NCI-H146 treated with DMSO at 0.1 percent for 48 hours (cell line): ENCODE results near the gene HOXA13.
A peak's percentile ranks its signal among the peaks of the same experiment; 100 is the strongest.

ENCODE experiments used
- DNase-seq: peaks from one replicate; lab custom pipeline; 2025; ENCODE audit not compliant: unreplicated experiment; lab: John Stamatoyannopoulos, UW

Gene HOXA13

DNA sequence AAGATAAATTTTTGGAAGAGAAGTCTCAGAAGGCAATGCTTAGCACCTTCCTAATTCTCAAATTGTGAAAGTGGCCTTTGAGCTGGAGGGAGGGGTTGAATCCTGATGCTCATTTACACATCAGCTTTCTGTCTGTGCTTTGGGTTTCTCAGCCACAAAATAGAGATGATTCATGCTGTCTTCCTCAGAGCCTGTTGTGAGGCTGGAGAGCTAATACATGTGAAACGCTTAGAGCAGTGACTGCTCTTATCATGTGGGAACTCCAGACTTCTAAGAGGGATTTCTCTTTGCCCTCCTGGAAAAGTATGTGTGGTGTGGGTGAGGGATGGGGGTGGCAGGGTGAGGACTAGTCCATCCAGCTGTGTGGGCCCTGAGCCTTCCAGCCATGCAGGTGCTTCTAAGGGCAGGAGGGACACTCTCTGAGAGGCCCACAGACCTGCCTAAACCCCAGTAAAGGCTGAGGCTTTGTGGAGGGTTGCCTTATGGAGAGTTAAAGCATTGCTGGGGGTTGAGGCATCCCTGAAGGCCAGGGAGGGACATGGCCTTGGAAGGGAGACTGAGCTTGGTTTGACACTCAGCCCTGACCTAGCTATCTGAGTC, 37.9 kb upstream of the HOXA13 start:
- DNase-seq: no peak

DNA sequence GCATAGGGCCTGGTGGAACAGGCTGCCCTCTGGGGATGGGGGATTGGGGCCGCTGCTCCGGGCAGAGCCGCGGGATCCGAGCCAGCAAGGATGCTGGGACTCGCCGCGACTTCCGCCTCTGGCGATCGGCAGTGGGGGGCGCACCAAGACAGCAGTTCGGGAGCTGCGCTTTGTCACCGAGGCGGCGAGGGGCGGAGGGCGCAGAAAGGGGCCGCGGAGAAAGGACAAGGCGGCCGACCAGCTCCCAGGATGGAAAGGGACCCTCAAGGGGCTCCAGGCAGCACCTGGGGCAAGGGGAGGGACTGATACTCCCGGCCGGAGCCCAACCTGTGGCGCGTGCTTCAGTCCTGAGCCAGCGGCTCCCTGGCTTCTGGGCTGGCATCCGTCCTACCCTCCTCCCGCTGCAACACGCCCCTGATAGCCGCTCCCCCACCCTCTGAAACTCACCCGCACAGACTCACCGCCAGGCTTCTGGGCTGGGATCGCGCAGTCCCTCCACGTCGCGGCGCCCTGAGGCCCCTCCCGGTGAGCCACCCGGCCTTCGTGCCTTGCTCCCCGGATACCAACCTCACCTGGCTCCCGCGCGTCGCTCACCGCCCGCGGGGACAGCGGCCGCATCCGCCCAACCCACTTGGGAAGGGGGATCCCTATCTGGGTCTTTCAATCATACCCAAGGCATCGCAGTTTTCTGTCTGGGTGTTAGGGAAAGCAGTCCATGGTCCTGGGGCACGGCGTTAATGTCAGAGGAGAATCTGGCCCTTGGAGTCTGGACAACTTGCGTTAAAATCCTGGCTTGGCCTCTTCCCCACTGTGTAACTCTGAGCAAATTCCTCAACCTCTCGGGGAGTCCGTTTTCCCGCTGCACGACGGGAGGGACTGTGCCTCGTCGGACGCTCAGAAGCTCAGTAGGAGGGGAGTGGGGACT, 35.8 kb upstream of the HOXA13 start:
- peak; percentile 12 for DNase-seq

DNA sequence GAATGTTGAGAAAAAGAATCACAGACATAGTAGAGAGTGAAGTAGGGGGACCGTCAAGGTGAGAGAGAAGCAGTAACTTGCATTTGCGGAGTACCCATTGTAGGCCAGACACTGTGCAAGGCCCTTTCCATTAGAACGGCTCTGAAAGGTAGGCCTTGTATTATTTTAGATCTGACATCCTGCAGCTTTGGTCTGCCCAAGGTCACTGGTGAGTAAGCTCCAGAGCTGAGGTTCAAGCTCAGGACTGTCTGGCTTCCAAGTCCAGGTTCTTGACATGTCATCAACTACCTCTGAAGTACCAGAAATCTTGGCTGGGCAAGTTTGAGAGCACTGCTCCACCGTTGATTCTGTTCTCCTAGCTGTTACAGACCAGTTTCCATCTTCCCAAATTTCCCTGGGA, 29.6 kb upstream of the HOXA13 start:
- DNase-seq: no peak

DNA sequence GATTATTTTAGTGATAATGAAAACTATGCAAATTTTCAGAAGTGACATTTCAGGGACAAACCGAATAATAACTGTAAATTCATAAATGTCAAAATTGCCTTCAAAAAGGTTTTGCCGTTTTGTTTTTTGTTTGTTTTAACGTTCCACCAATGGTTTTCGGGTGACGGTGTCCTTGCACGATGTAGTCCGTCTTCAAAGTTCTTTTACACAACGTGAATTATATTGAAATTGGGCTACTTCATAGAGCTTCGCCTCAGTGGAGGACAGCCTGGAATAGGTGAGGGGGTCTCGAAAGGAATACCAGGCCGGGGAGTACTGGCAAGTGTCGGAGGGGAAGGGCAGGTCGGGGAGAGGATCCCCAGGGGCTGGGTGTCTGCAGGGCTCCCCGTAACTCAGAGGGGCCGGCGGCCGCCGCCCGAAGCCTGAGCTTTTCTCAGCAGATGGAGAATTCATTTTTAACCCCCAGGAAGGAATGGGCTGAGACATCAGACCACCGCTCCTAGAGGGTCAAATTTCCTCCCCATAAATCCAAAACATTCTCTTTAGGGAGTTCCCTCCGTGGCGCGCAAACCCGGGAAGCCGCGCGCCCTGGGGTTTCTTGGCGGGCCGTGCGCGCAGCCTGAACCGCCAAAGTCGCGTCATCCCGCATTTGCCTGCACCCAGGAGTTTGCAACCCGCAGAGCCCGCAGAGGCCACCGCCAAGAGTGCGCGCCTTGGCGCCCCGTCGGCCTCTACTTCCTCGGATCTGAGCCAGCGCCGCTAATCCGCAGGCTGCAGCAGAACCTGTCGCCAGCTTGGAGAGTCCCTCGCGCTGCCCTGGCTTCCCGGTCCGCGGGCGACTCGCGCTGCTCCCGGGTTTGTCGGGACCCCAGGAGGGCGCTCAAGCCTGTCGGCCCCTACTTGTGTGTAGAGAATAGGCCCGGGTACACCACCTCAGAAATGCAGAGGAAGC, 25.4 kb upstream of the HOXA13 start:
- no peak for DNase-seq

DNA sequence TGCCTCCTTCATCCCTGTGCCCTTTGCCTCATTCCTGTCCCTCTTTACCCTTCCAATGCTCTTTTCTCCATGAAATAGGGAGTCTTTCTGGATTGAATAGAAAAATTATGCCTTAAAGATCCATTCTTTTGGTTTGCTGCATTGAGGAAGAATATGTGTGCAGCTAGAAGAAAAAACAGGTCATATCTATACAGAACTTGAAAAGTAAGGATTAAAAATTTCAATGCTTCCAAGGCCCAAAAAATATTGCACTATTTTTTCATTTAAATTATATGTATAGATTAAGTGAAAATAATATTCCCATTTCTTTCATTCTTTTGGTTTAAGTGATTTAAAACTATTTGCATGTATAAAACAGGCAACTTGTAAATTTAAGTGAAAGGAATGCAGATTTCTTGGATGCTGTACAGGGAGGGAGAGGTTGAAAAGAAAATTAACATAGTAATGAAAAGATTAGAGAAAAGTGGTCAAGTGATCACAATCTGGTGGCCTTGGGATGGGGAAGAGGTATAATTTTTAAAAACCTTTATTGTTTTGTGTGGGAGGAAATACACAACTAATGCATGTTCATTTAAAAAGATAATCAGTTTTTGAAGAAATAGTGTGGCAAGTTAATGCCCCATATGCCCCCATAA, 24.2 kb upstream of the HOXA13 start:
- DNase-seq: no peak

DNA sequence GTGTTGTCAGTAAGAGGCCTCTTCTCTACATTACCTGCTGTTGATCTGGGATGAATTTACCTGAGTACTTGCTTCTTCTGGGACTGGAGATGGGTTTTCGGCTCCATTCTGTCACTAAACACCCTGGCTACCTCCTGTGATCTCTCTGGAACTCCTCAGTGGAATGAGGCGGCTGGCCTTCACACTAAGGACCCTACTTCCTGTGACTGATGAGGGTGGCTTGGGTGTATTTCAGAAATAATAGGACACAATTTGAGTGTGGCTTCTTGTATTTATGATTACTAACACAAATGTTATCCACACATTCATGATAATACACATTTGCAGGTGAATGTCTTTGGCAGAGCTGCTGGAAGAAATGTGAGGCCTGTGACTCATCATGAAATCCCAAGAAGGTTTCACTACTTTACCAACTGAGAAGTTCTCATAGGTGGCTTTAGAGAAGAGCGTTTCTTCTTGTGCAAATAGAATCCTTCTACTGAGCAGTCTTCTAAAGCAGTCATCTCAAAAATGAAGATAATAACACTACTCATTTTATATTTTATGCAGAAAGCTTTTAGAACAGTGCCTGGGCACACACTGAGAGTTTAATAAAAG, 21.4 kb upstream of the HOXA13 start:
- no peak for DNase-seq

DNA sequence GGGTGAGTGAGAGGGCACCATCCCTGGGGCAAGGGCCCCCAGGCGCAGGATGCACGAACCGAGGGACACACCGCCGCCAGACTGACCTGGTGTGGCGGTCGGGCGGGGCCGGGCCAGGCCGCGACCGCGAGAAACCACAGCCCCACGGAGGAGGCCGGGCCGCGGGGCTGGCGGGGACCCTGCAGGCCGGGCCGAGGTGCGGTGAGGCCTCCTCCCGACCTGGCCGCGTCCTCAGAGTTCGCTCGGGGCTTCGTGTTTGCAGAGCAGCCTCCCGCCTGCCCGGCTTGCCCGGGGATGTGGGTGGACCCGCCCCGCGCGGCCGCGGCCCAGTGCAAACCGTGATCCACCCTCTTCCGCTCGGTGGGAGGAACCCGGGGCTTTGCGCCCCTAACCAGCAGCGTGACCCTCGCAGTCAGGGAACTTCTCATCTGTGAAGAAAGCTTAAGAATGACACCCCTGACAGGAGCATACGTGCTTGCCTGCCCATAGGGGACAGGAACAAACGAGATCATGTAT, 20.6 kb upstream of the HOXA13 start:
- DNase-seq: no peak

DNA sequence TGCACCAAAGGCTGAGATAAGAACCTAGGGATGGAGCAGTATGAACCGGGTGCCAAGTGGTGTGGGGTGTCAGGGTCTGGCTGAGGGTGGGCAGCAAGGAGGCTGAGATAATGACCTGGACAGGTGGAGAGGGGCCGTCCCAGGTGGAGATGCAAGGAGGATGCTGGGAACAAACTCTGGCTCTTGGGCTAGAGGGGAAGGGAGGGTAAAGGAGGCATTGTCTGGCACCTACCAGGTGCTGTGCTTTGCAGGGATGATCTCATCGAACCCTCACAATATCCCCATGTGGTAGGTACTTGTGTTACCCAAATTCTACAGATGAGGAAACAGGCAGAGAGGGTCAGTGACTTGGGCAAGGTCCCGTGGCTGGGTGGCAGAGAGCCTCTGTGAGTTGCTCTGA, 19.9 kb upstream of the HOXA13 start:
- DNase-seq: no peak

DNA sequence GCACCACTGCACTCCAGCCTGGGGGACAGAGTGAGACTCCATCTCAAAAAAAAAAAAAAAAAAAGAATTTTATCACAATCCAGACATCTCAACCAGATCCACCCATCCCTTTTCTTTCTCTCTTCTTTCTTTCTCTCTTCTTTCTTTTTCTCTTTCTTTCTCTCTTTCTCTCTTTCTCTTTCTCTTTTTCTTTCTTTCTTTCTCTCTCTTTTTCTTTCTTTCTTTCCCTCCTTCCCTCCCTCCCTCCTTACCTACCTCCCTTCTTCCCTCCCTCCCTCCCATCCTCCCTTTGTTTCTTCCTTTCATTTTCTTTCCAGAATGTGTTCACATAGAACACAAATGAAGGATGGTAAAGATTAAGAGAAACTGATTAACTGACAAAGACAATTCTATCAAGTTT, 18.1 kb upstream of the HOXA13 start:
- DNase-seq: no peak

DNA sequence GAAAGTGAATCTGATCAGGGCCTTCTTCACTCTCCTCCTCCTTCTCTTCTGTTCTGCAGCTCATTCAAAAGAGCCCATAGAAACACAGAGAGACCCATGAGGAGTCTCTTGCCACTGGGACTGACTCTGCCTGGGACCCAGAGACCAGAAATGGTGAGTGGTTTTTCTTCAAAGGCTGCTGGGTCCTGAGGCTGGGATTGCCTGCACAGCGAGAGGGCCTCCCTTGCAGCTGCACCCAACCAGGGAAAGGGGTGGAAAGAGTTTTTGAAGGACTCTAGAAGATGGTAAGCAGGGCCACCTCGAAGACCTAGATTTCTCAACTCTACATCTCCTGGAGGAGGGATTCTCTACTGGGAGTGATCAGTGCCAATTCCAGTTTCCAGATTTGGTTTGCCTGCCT, 15.5 kb upstream of the HOXA13 start:
- DNase-seq: no peak

DNA sequence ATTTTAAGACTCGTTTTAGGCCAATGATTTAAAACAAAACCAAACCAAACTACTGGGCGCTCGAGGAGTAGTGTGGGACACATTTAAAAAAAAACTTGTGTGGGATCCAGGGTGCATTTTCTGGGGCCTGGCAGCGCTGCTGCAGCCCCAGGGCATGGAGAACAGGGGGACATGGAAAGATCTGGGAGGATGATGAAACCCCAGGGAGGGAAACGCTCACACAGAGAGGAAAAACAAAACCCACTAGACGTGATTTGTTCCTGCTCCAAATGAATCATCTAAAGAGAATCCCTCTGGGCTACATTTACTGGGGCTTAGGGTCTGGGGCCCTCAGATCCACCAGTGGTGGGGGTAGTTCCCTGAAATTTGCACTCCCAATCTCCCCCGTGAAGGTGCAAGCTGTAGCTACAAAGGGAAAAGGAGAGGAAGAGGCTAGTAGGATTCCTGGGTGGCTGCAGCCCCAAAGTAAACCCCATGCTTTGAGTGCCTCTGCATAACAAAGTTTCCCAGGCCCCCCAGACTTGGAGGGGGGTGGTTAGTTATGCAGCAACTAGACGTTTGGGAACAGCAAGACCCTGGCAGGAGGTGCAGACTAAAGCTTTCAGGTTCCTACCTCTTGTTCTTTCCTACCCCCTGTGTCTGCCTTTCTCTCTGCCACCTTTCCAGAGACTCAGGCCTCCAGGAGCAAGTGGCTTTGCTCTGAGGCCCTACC, 14.5 kb upstream of the HOXA13 start:
- DNase-seq: no peak

DNA sequence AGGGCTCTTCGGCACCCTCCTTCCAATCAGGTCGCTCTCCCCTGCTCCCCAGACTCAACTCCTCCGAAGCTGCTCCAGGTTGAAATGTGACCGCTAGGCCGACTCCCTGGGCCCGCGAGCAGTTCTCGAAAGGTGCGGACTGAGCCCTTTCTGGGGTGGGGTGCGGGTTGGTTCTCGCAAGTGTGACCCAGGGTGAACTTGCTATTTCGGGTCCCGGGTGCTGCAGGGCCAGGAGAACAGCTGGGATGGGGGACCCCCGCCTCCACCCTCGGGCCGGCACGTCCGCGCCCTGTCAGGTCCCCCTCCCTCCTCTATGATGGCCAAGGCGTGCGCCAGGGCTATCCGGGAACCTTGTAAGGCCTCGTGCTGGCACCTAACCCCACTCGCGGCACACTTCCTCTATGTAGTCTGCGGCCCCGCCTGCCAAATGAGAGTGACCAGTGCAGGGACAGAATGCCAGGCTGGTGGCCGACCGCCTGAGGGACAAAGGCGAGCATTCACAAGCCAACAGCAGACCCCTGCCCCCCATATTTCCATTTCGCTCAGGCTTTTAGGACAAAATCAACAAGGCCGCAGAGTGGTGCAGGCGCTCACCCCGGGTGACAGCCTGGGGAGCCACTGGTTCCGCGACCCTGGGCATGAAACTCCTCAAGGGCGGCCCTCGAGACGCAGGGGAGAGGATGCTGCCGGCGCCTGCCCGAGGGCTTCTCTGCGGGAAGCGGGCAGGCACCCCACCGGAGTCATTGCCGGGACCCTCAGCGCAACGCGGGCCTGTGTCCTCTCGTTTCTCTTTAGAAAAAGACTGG, 13.7 kb upstream of the HOXA13 start:
- no peak for DNase-seq

DNA sequence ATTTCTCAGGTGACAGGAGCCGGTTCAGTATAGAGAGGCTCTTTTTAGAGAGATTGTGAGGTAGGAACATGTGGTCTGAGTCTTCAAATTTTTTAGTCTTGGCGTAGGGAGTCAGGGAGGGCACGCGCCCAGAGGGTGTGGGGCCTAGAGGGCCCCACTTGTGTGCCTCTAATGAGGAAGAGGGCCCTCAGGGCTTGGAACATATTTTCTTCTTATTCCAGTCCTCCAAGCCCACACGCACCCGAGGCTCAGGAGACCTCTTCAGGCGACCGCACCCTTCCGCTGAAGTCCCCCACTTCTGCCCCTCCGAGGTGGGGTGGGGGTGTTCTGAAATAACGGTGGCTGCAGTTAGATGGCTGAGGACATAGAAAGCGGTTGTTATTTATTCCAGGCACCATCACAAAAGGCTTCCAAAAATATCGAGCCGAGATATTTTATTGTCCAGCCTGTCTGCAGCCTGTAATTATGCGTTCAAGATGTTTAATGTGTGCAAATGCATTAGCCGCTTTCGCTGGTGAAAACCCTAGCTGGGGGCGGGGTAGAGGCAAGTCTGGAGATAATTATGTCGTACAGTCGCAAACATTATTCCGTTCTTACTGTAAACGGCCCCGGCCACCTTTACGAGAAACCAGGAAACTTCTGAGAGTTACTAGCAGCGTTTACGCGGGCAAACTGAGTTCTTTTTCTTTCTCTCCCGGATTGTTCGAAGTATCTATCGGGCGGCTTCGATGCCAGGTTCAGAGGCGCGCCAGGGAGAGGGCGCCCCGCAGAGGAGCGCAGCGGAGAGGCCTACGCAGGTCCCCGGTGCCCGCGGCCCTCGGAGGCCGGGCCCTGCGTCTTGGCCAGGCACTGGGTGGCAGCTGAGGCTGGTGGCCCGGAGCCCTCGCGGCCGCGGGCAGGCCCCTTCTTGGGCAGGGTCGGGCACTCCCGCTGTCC, 12.9 kb upstream of the HOXA13 start:
- DNase-seq: no peak

DNA sequence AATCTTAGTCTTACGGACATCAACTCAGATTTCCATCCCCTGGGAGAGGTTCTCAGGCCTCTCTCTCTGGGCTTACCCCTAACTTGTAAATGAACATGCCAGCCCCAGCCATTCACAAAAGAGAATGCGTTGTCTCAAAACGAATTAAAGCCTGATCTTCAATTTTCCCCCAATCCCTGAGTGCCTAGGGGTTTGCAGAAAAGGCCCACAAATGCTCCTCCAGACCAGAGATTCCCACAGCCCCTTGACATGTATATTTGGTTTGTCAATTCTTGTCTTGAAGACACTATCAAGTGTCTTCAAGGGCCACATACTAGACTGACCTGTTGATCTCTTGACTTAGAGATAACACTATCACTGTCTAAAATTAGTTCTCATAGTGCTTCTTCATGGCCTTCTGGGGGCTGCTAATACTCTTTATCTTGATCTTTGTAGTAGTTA, 11.9 kb upstream of the HOXA13 start:
- DNase-seq: no peak

DNA sequence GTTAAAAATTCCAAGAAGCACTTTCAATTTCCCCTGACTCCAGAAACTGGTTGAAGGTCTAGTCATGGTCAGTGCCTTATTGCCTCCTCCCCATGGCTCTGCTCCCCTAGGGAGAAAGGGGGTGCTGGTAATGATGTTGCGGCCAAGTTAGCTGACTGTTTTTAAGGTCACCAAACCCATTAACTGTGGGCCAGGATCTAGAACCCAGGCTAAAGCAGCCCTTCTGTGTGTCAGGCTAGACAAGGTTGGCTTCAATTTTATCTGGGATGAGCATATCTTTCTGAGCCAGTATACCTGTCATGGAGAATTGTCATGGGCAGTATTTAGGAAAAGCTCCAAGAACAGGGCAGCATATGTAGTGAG, 11.2 kb upstream of the HOXA13 start:
- DNase-seq: no peak

DNA sequence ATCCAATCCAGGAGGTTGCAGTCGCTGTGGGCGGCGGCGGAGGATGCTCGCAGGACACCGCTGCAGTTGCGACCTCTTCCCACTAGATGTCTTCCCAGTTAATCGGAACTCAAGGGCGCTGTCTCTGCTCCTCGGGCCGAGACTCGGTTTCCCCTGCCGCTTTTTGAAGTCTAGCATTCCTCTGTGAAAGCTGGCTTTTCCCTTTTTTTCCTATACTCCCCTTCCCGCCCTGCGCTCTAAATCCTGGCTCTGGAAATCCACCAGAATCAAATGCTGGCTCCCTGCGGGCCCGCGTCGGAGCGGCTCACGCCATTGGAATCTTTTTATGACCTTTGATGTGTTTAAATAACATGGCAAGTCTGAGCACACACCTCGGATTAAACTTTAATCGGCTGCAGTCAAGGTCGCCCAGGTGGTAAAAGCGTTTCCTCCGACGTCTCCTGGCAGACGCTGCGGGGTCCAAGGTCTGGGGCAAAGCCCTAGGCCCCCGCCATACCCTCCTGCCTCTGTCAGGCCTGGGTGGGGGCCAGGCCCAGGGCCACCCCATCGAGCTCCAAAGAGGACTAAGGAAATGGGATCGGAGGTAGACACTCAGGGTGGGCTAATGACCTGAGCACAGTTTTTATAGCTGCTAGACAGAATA, 10.7 kb upstream of the HOXA13 start:
- DNase-seq: no peak

DNA sequence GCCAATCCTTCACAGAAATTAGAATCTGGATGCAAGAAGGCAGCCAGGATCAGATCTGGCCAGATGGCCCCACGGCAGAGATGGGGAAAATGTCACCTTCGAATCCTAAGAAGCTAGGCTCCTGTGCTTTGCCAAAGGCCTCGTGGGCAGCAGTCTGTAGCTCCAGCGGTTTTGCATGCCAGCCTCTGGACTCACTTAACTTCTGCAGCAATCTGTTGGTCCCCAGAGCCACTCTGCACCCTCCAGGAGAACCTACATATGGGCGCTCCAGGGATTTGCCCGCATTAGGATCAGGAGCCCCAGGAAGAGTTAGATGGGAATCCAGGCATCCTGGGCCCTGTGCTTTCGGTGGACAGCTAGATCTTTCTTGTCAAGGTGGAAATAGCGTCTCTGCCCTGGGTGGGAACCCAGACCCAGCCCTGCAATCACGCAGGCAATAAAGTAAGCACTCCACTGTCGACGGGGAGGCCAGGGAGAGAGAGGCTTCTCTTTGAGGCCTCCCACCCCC, 10.1 kb upstream of the HOXA13 start:
- no peak for DNase-seq
